Right ventricle myocardium superior (tissue), 1 donor: ENCODE measurements around the gene NCOA3. TPM values are rescaled to one million over a fixed set of nuclear protein-coding genes. Genes with fewer than 3 reads are reported as not detected.

Experiments
- ATAC-seq: fragments of 200-7000 bp; cut with Tn5 transposase; one replicate; pipeline ENCODE4 v1.9.1; 2020; ENCODE audit warnings: mild to moderate bottlenecking; ENCODE audit not compliant: poor library complexity
- DNase-seq: peaks from one replicate; pipeline ENCODE4 v3.0.0-alpha.2; 2020
- intact Hi-C: fragments of 100-400 bp; cut with DNase I; formaldehyde crosslinking; loops from one replicate; pipeline ENCODE4 v1.11.2; 2022
- total RNA-seq: library from RNA; stranded (reverse); fragmentation: NEBNext Ultra II Directional; extraction: Animal tissue kit (Norgen Biotek cat#: 25700); gene quantifications from one replicate; pipeline ENCODE4 v1.2.1, GENCODE V29; 2021
- donor health status: DM: no; HTN: yes; CAD: no; lungs with severe emphysema.

The NCOA3 gene
- total RNA-seq, 1 donor from 2014 or later: 19.1 TPM

GRCh38 chr20:47665221-47665991 is 163.7 kb downstream of the NCOA3 start:
- ATAC-seq (no peak), DNase-seq (no peak)
- intact Hi-C loops: no loop called here

DNA sequence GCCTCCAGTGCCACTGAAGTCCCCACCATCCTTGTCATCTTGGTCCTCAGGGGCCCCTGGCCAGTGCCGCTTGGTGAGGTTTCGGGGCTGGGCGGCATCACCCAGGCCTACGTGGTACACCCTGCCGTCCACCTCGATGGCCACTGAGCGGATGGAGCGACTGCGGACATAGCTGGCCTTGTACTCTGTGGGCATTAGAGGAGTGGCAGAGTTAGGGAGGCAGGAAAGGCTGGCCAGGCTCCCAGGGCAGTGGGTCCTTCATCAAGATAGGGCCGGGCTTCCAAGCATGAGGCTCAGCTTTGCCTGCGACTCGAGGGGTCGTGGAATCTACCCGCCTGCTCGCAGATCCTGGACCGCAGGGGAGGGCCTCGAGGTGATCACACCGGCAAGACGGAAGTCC is 164.6 kb downstream of the NCOA3 start:
- intact Hi-C loops: no loop called here
- DNase-seq (no peak), ATAC-seq (no peak)

- intact Hi-C loops: no loop called here
- no peak for DNase-seq
- ATAC-seq: no peak
Observed at GRCh38 chr20:47667086-47667485, 165.4 kb downstream of the NCOA3 start.

DNA sequence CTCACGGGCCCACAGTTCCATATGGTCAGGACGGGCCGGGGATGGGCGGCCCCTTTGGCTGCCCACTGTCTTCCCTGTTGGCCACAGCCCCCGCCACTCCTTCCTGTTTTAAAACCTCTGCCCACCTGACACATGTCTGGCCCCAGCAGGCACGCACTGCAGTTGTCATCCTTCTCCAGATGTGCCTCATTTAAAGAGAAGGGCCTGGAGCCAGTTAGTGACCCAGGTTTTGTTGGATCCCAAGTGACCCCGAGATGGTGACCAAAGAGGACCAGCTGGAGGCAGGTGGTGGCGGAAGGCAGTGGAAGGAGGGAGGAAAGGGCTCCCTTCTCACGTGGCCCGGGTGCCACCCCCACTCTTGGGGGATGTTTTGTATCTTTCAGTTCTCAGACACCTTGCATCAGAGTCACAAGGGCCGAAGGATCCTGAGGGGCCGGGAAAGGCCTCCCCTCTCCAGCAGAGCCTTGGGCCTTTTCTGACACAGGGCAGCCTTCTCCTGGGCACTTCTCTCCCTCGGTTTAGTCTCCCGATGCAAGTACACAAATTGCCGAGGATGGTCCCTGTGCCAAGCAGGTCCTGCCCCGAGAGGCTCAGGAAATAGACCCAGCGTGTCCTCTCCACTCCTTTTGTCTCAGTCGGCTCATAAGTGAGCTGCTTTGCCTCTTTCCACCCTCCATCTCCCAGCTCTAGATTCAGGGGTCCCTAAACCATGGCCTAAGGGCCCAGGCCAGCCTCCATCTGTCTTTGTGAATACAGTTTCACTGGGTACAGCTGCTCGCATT is 166.0 kb downstream of the NCOA3 start:
- intact Hi-C loops: no loop called here
- DNase-seq (no peak), ATAC-seq (no peak)

DNA sequence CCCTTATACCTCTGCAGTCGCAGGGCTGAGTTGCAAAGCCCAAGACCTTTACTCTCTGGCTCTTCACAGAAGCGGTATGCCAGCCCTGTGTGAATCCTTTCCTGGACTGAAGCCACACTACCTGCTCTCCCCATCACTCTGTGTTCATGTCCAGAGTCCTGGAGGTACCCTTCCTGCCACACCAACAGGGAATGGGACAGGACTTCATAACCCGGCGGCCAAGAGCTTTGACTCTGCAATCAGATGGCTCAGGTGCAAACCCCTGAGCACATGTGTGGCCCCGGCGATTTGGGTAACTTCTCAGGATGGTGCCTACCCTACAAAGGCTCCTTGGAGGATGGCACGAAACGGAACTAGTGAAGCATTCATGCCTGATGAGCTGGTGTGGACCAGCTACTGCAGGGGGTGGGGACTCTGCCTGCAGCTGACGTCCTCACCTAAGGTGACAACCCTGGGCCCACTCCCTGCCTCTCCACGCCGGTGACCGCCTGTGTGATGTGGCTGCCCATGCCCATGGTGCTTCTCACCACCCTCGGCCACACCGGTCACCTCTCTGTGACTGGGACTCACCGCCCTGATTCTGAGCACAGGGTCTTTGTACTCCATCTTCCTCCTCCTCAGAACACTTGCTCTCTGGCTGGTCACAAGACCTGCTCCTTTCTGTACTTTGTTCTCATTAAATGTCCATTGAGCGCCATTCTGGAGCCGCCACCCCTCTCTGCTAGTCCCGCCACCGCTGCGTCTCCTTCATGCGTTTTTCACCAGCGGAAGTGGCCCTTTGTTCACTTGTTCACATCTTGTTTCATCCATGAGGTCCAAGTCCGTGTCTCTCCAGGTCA is 166.8 kb downstream of the NCOA3 start:
- DNase-seq: no peak
- no peak for ATAC-seq
- intact Hi-C loops: no loop called here

DNA sequence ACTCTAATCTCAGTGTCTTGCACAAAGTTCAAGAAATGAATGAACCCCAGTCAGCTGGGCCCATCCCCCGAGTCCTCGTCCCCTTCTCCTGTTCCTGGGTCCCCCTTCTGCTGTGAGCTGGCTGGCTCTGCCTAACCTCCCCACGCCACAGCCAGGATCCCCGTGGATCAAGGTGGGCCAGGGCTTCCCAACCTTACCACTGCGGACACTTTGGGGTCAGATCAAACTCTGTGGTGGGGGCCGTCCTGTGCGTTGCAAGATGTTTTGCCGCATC is 167.4 kb downstream of the NCOA3 start:
- DNase-seq (no peak), ATAC-seq (no peak)
- intact Hi-C loops: no loop called here

GRCh38 chr20:47669489-47669888 is 167.8 kb downstream of the NCOA3 start:
- ATAC-seq (no peak), DNase-seq (no peak)
- intact Hi-C loops: no loop called here

- DNase-seq (no peak), ATAC-seq (no peak)
- intact Hi-C loops: no loop called here
Observed at GRCh38 chr20:47669927-47670890, 168.5 kb downstream of the NCOA3 start.

DNA sequence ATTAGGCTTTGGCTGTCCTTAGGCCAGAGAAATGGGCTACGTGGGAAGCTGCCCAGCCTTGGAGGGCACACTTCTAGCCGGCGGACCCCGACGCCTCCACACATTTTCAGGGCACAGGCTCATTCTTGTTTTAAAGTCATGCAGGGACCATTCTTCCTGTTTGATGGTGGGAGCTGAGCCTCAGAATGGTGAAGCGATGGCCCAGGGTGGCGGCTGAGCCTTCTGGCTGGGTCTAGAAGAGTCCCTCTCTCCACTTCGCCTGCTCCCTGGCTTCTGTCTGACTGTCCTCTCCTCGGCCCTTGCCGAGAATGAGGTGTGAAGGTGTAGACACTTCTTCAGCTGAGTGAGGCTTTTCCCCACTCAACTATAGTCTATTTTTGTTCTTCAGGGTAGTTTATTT is 169.2 kb downstream of the NCOA3 start:
- DNase-seq: no peak
- intact Hi-C loops: no loop called here
- ATAC-seq: no peak

DNA sequence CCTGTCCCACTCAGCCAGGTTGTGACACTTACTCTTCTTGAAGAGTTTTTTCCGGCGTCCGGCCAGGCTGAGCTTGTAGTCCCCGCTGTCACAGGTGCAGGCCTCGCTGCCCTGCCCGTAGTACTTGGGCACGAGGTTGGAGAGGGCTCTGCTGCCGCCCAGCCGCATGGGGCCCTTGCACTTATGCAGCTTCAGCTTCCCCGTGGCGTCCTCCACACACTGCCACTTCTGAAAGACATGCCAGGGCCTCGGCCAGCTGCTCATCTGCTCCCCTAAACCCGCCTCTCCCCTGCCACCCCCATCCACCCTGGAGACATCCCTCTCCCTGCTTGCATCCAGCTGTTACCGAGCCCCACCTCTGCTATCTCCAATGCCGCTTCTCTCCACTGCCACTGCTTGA is 170.5 kb downstream of the NCOA3 start:
- DNase-seq (no peak), ATAC-seq (no peak)
- intact Hi-C loops: no loop called here

- intact Hi-C loops: no loop called here
- ATAC-seq (no peak), DNase-seq (no peak)
Observed at GRCh38 chr20:47672886-47673670, 171.4 kb downstream of the NCOA3 start.

GRCh38 chr20:47673671-47673955 is 171.9 kb downstream of the NCOA3 start:
- no peak for DNase-seq
- intact Hi-C loops: no loop called here
- no peak for ATAC-seq

DNA sequence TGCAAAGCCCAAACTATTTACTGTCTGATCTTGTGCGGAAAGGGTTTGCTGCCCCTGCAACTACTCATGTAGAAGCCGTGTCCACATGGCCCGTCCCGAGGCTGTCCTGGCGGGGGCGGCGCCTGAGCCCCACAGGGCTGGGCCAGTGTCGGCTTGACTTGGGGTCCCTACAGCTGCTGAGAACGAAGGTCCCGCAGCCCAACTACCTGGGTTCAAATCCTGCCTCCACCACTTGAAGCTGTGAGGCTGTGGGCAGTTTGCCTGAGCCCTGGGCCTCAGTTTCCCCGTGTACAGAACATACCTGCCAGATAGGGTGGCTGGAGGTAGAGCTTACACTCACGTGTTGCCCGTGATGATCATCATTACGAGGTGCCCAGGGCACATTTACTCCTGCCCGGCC is 172.5 kb downstream of the NCOA3 start:
- intact Hi-C loops: no loop called here
- ATAC-seq (no peak), DNase-seq (no peak)

DNA sequence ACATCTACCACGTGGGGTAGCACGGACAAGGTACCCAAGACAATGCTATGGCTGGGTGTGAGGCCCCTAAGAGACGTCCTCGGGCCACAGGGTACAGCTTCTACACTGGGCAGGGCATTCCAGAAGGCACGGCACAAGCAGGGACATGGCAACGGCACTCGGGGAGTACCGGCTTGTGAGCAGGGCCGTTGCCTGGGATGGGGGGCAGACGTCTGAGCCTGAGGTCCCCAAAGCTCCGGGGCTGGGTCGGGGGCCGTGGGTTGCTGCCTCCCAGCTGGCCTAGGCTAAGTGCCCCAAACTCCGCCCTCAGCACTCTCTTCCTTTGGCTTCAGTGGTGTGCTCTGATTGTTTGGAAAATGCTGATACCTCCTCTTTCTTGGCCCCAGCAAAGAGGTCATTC is 173.0 kb downstream of the NCOA3 start:
- intact Hi-C loops: loop anchor here (5.0 kb wide), 1 partner anchor 948 kb away; no protein-coding TSS in a partner anchor
- ATAC-seq: no peak
- no peak for DNase-seq

- DNase-seq (no peak), ATAC-seq (no peak)
- intact Hi-C loops: loop anchor here (5.0 kb wide), 1 partner anchor 947 kb away; no protein-coding TSS in a partner anchor
Observed at GRCh38 chr20:47675190-47676142, 173.8 kb downstream of the NCOA3 start.

DNA sequence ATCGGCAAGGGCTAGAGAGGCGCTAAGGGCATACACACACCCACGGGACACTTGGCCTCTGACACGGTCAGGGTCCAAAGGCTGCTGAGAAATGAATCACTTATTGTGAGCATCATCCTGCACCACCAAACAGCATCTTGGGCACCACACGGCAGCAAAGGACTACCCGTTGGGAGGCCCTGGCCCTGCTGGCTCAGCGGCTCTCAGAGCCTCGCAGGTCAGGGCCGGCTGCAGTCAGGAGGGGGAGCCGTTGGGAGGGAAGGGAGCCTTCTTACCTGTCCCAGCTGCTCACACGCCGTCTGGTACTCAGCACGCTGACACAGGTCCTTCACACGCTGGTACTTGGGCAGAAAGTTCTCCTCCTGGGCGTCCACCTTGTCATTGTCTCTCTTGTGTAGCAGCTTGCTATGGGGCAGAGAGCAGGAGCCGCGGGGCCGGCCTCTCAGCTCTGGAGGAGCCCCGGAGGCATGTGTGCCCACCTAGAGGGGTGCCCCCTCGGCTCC is 174.6 kb downstream of the NCOA3 start:
- intact Hi-C loops: loop anchor here (5.0 kb wide), 1 partner anchor 946 kb away; no protein-coding TSS in a partner anchor
- no peak for ATAC-seq

More for the DNA sequence above, 174.6 kb downstream of the NCOA3 start:
- no peak for DNase-seq
